GM10248 (cell line): ENCODE data around the gene CPT1A.

Experiments used
- CTCF ChIA-PET: fragments of 300-600 bp; sonication (Branson Sonifier 250); formaldehyde crosslinking; extraction: SDS; loops from one replicate; lab custom pipeline; 2021; ENCODE audit warnings: antibody characterized with exemption; lab: Yijun Ruan, JAX
- POLR2A ChIA-PET: fragments of 350-650 bp; sonication (Branson Sonifier 250); formaldehyde crosslinking; extraction: SDS; loops from one replicate; lab custom pipeline; 2020; ENCODE audit warnings: antibody characterized with exemption; lab: Yijun Ruan, JAX
- DNase-seq: peaks from one replicate; pipeline ENCODE4 v3.0.0; 2012; ENCODE audit errors: extremely low spot score
- TF ChIP-seq, protein P1 (sequence below): IDR thresholded peaks from 2 replicates; pipeline ENCODE4 v1.5.1; 2012; ENCODE audit warnings: mild to moderate bottlenecking, low read depth; ENCODE audit errors: extremely low read depth, missing control alignments, control extremely low read depth

CPT1A gene

DNA sequence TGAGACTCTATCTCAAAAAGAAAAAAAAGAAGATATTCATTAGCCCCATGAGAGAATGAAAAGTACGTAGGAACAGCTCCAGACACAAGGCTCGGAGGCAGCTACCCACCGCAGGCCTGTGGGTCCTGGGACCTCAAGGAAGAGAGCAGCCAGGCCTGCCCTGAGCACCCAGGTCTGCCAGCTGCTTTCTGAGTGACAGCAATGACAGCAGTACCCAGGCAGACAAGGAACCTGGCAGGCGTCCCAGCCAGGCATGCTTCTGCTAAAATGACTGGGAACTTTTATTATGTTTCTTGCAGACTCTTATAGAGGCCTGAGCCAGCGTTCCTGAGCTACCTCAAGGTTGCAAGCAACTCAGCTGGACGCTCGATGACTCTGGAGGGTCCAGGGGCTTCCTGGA is 31.6 kb downstream of the CPT1A start:
- TF ChIP-seq, protein P1, sequence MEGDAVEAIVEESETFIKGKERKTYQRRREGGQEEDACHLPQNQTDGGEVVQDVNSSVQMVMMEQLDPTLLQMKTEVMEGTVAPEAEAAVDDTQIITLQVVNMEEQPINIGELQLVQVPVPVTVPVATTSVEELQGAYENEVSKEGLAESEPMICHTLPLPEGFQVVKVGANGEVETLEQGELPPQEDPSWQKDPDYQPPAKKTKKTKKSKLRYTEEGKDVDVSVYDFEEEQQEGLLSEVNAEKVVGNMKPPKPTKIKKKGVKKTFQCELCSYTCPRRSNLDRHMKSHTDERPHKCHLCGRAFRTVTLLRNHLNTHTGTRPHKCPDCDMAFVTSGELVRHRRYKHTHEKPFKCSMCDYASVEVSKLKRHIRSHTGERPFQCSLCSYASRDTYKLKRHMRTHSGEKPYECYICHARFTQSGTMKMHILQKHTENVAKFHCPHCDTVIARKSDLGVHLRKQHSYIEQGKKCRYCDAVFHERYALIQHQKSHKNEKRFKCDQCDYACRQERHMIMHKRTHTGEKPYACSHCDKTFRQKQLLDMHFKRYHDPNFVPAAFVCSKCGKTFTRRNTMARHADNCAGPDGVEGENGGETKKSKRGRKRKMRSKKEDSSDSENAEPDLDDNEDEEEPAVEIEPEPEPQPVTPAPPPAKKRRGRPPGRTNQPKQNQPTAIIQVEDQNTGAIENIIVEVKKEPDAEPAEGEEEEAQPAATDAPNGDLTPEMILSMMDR = no peak

DNA sequence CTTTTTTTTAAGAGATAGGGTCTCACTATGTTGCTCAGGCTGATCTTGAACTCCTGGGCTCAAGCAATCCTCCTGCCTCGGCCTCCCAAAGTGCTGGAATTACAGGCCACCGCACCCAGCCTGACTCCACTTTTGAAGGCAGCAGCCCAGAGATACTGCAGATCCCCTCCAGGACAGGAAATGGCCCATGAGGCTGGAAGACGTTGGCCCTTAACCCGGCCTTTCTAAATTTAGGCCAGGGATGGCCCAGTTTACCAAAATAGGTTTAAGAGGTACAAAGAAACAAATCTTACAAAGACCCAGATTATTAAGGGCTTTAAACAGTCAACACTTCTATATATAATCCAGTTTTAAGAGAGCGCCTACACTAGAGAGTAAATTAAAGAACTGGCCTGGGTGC is 32.2 kb downstream of the CPT1A start:
- ChIA-PET CTCF (interaction anchor here (1.9 kb wide), 1 partner anchor 10 kb away, joined by 13 read pairs; no protein-coding TSS in a partner anchor), POLR2A (no interaction called here)
- DNase-seq = no peak
- TF ChIP-seq, protein P1 = no peak

More for the DNA sequence above, 31.6 kb downstream of the CPT1A start:
- DNase-seq = no peak
- CTCF ChIA-PET = no interaction called here
- POLR2A ChIA-PET = no interaction called here

DNA sequence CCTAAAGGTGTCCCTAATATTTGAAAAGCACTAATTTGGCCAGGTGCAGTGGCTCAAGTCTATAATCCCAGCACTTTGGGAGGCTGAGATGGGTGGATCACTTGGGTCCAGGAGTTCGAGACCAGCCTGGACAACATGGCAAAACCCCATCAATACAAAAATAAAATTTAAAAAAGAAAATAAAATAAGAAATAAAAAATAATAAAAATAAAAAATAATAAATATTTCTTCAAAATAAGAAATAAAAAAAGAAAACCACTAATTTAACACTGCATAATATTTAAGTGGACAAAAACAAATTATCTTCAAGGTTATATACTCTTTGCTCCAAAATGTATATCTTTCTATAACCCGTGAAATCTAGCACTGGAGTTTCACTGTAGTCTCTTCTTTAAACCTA is 32.9 kb downstream of the CPT1A start:
- POLR2A ChIA-PET = no interaction called here
- CTCF ChIA-PET = interaction anchor here (1.9 kb wide), 1 partner anchor 9 kb away, joined by 13 read pairs; no protein-coding TSS in a partner anchor
- DNase-seq = no peak
- TF ChIP-seq, protein P1 = no peak

DNA sequence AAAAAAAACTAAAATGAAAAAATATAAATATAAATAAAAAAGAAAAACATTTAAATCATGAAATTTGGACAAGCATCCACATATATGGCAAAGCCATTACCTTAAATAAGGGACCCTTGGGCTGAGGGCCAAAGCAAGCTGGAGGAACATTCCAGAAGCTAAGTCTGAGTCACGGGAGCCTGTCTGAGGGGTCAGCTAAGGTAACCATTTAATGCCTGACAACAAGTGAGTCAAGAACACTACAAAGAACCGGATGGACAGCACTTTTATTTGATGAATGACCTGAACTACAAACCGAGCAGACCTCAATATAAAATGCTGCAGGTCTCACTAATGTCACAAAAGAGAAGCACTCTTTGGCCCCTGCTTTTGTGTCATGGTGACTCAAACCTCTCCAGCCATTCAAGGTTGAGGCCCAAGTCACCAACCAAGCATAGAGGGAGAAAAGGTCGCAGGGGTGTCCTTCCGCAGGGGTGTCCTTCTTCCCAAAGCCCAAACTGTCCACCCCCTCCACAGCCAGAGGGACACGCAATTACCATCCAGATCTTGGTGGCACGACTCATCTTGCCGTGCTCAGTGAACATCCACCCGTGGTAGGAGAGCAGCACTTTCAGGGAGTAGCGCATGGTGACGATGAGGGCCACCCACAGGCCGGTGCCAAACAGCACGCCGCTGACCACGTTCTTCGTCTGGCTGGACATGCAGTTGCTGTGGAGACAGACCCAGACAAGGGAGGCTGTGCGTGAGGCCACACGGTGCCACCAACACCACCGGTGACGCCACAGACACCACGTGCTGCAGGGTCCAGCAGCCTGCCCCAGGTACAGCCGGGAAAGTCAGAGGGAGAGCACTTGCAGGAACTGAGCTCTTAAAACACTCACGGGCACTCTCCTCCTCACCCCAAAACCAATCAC is 34.5 kb downstream of the CPT1A start:
- ChIA-PET POLR2A (interaction anchor here (0.6 kb wide), 1 partner anchor 145 kb away, joined by 5 read pairs; no protein-coding TSS in a partner anchor), CTCF (interaction anchor here (0.8 to 1.9 kb wide), 4 partner anchors 8 to 37 kb away, joined by 3 to 13 read pairs (median 6); no protein-coding TSS in a partner anchor)
- no peak for DNase-seq
- TF ChIP-seq, protein P1 = no peak

DNA sequence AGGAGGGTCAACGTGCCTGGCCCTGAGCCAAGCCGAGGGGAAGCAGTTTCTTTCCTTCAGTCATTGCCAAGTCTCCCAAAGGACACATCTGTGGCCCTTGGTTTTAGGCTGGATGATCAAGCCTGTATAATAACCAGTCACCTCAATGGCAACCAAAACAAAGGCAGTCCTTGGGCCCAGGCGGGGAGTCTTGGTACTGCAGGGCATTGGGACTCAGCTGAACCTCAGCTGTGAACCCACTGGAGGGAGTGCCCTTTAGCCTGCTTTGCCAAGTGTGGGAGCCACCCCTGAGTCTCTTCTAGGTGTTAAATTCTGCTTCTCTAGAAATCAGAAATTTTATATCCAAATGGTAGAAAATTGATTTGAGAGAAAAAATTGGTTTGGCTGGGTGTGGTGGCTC is 36.9 kb downstream of the CPT1A start:
- no peak for DNase-seq
- ChIA-PET POLR2A (no interaction called here), CTCF (no interaction called here)
- TF ChIP-seq, protein P1 = no peak

DNA sequence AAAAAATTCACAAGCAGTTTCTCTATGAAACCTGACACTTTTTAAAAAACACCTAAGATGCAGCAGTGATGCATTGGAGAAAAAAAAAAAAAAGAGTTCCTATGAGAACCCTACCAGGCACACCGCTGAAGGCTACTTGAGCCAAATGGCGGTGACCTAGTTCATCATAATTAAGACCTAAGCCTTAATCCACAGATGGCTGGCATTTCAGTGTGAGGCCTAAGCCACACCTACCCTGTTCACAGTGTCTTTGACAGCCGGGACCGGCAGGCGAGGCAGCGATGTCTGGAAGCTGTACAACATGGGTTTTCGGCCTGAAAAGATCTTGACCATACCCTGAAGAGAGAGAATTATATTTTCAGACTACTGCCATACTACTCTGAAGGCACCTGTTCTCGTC is 38.0 kb downstream of the CPT1A start:
- DNase-seq = no peak
- ChIA-PET CTCF (no interaction called here), POLR2A (no interaction called here)
- TF ChIP-seq, protein P1 = no peak
